Stimulated activated CD8-positive, alpha-beta memory T cell treated with anti-CD3 and anti-CD28 coated beads, Interleukin-7, amount 100 ng/mL, for 4 hours (primary cell): ENCODE measurements around the gene HAO1.

Experiments
- DNase-seq, 2 donors: peaks; one replicate each; pipeline ENCODE4 v3.0.0-alpha.2; 2020; ENCODE audit warnings: low read depth in 2 of 2

Gene HAO1

DNA sequence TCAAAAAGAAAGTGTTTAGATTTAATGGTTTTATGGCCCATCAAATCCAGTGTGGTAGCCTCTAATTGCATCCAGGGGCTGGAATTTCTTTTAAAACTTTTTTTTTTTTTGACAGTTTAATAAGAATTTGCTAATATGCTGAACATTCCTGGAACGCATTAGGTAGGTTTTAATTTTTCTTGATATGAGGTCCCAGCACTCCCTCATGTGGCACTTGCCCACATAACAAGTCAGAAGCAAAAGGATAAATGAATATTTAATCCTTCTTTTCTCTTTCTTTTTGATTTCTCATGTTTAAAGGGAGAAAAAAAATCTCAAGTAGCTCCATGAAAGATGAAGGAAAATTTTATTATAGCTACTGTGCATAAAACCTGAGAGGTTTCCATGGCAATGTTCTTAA lies 13.5 kb downstream of the HAO1 start:
- DNase-seq, result no peak

DNA sequence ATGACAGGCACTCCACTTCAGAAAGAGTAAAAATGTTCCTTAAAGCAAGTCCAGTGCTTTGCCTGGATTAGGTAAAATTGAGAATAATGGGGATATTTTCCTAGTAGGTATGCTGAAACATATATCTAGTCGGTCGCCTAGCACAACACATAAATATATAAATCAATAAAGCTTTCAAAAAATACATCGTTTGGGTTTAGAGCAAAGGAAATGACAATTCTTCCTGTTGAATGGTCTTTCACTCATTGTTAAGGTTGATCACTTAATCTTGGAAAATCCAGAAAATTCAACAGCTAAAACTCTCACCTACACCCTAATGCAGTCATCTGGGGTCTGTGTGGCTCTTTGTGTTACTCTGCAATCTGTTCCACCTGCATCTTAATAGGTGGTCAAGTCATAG lies 13.9 kb downstream of the HAO1 start:
- DNase-seq, result no peak

DNA sequence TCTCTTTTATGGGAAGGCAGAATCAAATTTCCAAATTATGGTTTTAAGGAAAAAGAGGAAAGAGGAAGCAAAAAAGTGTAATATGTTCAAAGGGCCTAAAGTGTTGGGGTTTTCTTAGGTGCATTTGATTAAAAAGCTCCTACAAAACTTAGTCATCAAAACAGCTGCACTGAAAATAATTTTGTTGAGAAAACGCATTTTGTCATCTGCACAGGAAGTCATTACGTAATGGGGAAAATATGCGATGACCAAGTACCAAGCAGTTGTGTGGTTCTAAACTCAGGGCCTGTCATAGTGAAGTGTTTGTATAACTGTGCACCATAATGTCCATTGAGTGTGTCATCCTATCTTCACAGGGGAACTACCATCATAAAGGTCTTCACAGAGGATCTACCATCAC lies 15.6 kb downstream of the HAO1 start:
- no peak for DNase-seq

DNA sequence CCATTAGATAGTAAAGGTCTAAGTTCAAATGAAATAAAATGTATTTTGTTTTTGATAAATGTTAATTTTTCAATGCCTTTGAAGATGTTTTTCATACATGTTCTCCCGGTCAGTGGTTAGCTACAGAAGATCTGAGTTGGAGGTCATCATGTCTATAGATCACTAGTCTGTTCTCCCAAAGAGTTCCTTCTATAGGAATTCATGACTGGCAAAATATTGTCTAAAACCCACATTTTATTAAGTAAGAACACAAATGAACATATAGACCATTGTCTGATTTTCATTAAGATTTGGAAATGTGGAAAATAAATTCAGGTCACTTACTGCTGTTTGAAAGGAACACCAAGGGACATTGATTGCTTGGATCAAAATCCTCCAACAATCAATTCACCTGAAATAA lies 23.6 kb downstream of the HAO1 start:
- DNase-seq, result no peak

DNA sequence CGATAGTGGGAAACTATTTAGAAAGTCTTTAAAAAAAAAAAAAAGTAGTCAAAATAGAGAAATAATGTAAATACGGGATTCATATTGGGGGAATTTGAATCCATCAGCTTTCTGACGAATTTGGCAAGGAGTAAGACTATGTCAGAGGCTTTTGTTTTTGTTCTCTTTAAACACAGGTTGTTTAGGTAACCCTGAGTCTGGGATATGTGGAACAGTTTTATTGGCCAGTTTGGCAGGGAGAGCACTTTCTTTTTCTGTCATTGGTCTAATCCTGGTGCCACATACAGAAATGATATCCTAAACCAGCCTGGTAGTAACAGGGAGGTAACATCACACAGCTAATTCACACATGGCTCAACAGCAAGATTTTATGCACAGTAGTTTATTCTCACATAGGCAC lies 27.7 kb downstream of the HAO1 start:
- DNase-seq, result no peak

DNA sequence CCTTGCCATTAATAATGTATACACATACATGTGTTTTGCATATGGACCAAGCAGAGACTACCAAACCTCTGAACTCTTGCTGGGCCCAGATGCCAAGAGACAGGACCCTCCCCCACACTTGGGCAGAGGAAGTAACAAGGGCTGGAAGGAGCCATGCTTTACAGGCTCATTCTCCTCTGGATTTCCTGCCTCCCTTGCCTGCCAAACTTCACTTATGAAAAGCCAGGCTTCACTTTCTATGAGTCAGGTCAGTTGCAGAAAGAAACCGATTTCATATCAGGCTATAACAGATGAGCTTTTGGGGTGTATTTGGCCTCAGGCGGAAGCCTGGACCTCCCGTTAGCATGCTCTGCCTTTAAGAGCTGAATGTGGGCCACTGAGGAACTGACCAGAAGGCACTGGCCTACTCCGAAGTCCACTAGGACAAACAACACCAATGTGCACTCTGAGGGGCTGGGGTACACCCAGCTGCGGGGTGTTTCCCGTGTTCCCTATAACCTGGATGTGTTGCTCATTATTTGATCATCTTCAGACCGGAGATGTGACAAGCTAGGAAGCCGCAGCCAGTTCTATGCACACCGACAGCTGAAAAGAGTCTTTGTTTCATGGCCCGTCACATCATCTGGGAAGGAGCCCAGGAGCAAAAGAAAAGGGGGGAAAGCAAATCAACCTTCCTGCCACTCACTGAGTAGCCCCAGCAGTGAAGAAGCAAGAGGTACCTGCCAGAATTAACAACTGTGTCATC lies 28.5 kb downstream of the HAO1 start:
- DNase-seq, result no peak

DNA sequence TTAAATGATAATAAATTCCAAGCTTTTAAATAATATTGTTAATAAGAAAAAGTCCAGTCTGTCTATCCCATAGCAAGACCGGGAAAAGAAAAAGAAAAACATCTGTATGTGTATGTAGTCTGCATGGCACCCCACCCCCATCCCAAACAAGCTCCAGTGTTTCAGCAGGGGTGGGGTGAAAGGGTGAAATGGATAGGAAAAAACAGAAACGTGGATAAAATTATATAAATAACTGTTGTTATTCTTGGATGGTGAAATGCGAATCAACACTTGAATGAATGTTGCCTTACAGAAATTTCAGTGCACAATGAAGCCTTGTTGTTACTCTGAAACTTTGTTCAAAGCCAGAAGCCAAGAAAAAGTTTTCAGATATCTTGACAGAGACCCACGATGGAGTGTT lies 31.4 kb downstream of the HAO1 start:
- no peak for DNase-seq

DNA sequence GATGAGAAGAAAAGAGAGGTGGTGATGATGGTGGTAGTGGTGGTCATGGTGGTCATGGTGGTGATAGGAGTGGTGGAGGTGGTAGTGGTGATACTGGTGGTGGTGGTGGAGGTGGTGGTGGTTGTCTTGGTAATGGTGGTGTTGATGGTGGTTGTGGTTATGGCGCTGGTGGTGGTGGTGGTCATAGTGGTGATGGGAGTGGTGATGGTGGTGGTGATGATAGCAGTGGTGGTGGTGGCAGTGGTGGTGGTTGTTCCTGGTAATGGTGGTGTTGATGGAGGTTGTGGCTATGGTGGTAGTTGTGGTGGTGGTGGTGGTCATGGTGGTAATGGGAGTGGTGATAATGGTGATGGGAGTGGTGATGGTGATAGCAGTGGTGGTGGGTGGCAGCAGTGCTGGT lies 36.8 kb downstream of the HAO1 start:
- DNase-seq, result no peak

DNA sequence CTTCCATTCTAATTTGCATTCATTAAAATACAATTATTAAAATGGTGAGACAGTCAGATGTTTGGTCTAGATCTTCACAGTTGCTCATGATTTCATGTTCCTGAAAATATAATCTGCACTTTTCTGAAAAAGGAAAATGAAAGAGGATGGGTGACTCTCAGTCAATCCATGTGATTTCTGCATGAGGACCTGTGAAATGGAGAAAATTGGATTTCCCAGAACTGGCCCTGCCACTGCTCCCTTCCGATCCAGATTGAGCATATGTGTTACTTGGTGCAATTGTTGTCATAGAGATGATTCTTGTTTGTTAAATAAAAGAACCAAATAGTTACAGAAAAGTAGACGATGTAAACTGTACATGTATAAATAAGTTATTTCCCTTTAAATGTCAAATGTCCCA lies 37.4 kb downstream of the HAO1 start:
- no peak for DNase-seq

DNA sequence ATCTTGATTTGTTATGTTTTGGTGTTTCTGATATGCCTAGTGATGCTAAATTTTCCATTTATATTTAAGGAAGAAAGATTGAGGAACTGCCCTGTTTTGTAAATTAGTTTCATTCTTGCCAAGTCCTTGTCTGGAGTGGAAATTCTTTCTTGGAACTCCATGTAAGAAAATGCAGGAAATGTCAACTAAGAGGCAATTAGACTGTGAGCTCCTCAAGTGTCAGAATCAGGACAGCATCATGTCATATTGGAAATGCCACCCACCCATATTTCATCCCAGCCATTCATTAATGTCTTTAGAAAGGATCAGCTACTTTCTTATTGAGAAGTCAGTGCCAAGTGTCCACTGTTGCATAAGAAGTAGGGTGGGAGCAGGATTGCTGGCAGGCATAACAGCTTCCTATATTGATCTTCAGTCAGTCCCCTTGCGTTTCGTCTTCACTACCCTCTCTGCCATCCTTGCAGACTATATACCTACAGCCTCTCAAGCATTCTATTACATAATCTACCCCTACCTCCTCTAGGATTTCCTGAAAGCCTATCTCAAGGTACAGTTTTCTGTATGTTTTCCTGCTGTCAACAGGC lies 42.4 kb downstream of the HAO1 start:
- no peak for DNase-seq

DNA sequence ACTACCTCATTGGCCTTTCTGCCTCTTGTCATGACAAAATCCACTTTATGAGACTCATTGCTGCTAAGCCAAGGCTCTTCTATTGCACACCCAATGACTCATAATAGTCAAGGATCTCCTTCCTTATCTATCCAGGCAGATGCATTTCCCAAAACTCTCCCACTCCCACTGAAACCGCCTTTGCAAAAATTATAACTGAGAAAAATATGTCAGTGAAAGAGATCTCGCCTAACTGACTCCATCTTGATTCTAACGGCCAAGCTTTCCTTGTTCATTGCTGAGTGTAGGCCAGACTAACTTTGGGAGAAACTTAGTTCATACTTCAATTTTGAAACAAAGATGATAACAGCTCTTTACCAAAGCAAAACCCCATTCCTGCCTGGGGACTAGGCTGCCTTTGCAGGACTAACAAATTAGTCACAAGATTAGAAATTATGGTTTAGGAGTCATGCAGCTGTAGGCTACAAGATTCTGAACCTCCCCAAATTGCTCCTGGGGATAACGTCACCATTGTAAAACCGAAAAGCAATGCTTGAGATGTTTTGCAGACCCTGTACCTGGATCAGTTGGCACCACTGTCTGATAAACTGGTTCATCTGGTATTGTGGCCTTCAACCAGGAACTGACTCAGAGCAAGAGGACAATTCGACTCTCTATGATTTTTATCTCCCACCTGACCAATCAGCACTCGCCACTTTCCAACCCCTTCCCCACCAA lies 47.1 kb downstream of the HAO1 start:
- DNase-seq, result no peak

DNA sequence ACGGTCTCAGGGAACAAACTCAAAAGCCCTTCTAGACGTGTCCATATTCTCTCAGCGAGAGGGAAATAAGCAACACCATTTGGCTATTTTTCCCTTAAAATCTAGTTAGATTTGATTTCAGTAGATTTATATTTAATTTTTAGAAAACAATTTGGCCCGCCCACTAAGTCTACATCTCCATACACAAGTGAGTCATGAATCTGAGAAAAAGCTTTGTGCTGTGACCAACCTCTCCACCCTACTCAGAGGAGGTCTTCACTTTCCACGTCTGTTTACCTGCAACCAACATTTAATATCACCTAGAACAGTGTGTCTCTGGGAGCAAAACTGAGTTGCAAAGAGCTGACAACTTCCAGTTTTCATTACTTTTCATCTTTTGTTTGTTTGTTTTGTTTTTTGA lies 48.6 kb downstream of the HAO1 start:
- no peak for DNase-seq

DNA sequence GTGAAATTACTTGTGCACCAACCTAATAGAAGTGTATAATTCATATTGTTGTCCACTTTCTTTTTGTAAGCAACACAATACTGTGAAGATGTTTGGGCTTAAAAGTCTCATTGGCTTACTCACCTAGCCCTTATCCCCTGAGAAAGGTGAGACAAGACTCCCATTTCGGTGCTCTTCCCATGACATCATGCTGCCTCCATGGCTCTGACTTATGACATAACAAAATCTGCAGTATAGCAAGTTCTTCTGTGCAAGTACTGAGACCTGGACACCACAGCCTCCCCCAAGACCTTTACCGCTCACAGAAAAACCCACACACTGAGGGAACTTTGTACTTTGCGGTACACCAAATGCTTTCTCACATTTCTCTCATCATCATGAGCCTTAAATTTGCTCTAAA lies 50.5 kb downstream of the HAO1 start:
- DNase-seq, result no peak

DNA sequence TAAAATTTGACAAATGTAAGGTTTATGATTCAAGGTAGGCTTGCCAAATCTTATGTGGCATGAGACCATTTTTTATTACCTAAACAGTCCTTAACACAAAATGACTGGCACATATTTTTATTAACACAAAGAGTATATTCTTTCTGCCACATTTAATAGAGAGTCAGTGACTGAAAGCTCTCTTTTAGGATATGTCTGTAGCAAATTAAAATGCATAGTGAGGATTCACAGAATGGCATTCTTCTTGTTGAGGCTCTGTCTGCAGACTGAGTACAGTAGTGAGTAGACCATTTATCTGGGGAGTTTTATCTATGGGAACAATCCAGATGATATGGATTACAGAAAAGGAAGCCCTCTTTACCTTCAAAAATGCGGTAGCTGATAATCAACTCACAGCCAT lies 56.5 kb downstream of the HAO1 start:
- DNase-seq, result no peak

DNA sequence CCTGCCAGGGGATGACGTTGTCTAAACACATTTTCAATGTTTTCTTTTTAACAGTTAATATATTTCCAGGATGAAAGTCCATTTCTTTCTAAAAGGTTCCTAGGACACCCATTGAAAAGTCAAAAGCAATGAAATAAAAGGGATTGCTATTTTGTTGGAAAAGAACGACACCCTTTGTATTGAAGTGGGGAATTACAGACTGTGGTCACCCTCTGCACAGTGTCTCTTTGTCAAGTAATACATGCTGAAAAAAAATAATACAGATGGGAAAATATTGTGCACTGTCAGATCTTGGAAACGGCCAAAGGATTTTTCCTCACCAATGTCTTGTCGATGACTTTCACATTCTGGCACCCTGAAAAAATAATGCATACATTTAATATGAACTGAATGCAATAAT lies 56.9 kb downstream of the HAO1 start:
- DNase-seq, result no peak

DNA sequence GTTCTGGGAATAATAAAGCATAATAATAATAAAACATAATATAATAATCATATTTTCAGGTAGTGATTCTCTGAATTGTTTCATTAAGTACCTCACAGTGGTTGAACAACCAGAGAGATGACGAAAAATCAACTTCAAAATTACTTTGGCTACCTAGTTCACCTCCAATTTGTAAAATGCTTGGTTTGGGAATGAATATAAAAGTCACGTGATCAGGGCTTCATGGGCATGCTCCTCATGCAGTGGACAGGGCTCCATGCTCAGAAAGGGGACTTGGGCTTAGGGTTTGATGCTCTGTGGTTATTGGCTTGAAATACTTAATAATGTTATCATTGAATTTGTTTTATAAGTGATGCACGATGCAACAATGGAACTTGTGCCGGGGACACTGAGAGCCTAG lies 58.2 kb downstream of the HAO1 start:
- no peak for DNase-seq

DNA sequence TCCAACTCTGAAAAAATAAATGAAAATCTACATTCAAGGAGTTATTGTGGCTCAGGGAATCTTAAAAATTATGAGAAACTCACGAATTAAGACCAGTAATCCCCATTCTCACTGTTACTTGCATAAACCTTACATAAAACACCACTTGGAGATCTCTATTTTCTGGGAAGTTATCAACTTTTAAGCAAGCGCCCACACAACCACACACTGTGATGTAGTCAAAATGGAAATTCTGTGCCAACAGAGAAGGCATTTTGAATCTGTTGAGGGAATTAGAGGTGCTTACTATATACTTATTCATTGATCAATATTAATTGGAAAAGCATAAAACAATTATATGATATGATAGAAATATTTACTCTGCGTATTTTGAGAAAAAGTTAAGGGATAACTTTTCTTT lies 58.7 kb downstream of the HAO1 start:
- DNase-seq, result no peak

DNA sequence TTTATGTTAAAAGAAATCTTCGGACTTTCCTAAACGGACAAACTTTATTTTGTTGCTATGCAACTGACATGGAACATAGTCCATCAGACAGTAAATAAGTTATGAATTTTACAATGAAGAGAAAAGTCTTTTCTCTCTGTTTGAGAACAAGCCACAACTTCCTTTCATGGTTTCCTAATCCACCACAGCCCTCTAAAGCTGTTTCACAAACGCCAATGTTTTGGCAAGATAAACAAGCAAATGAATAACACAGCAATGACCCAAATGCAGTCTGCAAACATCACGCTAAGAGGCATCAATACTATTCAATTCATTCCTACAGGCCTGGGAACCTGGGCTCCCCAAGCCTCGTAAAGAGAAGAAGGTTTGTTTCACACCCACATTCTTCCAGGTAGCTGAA lies 60.4 kb downstream of the HAO1 start:
- DNase-seq, result no peak

DNA sequence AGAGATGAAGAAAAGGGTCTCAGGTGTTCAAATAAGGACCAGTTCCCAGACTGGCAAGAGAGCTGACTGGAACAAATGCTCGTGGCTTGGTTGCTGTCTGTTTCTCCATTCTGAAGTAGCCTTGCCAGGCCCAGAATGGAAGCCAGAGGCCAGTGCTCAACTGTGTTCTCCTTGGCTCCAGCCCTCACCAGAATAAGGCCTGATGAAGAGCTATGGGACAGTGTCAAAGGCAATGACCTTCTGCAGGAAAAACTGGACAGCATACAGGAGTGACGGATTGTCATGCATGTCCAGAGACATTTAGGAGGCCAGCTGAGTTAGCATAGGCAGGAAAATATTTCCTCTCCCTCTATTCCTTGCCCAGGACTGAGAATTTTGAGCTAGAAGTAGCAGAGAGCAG lies 72.2 kb downstream of the HAO1 start:
- DNase-seq, result no peak

DNA sequence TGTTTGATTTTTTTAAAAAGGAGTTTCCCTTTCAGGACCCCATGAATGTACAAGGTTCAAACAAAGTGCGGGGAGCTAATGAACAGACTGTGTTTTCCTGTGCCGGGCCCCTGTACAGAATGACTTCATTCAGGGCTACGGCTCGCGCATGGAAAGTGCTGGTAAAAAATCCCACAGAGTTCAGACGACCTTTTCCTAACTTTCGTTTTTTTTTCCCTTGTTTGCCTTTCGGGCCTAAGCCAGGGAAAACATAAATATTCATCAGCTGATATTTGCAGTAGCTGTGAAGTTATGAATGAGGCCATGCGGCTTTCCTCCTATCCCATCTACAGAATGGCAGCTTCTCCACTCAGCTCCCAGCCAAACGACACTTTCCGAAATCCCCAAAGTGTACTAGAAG lies 74.0 kb downstream of the HAO1 start:
- no peak for DNase-seq

DNA sequence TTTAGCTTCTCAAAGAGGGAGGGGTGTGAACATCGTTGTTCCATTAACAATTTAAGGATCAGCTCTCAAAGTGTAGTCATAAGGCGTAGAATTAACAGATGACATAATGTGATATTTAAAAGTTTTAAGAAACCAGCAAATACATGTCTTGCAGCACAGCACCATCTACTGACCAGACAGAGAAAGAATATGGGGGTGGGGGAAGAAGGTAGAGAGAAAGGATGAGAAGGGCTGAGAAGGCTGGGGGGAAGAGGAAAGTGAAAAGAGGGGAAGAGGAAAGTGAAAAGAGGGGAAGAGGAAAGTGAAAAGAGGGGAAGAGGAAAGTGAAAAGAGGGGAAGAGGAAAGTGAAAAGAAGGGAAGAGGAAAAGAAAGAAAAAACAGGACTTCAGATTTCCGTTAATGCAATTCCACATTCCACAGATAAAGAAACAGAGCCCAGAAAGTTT lies 80.9 kb downstream of the HAO1 start:
- no peak for DNase-seq

DNA sequence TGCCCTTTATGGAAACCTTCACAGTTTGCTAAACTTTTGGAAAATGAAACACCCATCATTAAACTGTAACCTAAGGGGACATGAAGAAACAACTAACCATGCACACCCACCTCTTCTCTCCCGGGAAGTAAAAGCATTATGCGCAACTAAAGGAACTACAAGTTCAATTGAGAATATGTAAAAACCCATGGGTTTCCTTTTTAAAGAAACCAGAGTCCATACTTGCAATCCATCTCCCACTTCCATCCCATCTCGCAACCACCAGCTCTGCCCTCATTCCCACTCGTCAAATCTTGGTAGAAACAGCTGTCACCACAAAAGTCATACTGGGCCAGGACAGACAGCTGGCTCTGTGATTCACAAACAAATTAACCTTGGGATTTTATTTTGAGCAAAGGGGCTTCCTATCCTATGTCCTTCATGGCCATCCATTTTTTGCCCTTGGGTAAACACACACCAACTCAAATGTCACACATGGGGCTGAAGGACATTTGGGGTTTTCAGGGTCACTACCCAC lies 81.5 kb downstream of the HAO1 start:
- DNase-seq, result no peak

DNA sequence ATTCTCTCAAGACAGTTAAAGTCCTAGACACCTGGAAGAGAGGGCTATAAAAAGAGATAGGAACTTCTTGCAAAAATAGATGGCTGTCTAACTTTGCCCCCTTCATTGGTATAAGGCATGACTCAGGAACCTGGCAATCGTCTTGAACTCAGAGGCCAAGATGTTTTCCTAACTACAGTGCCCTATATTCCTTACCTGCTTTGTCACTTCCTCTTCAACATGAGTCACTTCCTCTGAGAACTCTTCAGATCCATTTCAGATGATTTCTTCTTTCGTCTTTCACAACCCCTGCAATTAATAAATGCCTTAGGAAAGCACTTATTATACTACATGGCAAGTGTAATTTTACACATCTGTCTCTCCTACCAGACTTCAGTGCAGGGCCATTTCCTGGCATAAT lies 83.5 kb downstream of the HAO1 start:
- DNase-seq, result no peak
